SU-DHL-6 (cell line): Measurements from ENCODE around the gene CXXC5.

Experiments
- H2AFZ ChIP-seq: fragments of 200-600 bp; sonication (generic); 2 replicates; pipeline ENCODE4 v1.6.1; 2014; ENCODE audit warnings: low read depth, mild to moderate bottlenecking, moderate library complexity, mixed read lengths, antibody characterized with exemption, low read length; ENCODE audit not compliant: severe bottlenecking
- H3F3A ChIP-seq: fragments of 200-600 bp; shearing (Covaris generic); 2 replicates; pipeline ENCODE4 v1.6.0; 2016; ENCODE audit warnings: antibody characterized with exemption, mild to moderate bottlenecking; ENCODE audit not compliant: insufficient read depth
- H3K27ac ChIP-seq: fragments of 200-600 bp; sonication (generic); 2 replicates; pipeline ENCODE4 v1.5.1; 2016; ENCODE audit warnings: low read depth, mild to moderate bottlenecking, low read length, moderate library complexity, mixed read lengths
- H3K27me3 ChIP-seq: fragments of 200-600 bp; sonication (generic), shearing (Covaris generic); 2 replicates; pipeline ENCODE4 v1.6.0; 2014; ENCODE audit warnings: mild to moderate bottlenecking, low read length
- H3K36me3 ChIP-seq: fragments of 200-600 bp; sonication (generic); 2 replicates; pipeline ENCODE4 v1.6.1; 2014; ENCODE audit warnings: mild to moderate bottlenecking, low read length, mixed read lengths
- H3K4me2 ChIP-seq: fragments of 300-600, 200-600 bp; shearing (Covaris generic), sonication (generic); 2 replicates; pipeline ENCODE4 v1.6.0; 2014; ENCODE audit warnings: low read length, low read depth, mild to moderate bottlenecking; ENCODE audit not compliant: poor library complexity, severe bottlenecking
- H3K4me3 ChIP-seq: fragments of 200-600 bp; sonication (generic); 2 replicates; pipeline ENCODE4 v1.5.1; 2014; ENCODE audit warnings: antibody characterized with exemption, low read length, mild to moderate bottlenecking, mixed read lengths; ENCODE audit not compliant: insufficient read depth, poor library complexity, severe bottlenecking
- H3K79me2 ChIP-seq: fragments of 200-600 bp; sonication (generic); 2 replicates; pipeline ENCODE4 v1.6.1; 2014; ENCODE audit warnings: mild to moderate bottlenecking, low read length, moderate library complexity; ENCODE audit not compliant: insufficient read depth
- H3K9ac ChIP-seq: fragments of 200-600 bp; sonication (generic); 2 replicates; pipeline ENCODE4 v1.7.0; 2014; ENCODE audit warnings: mild to moderate bottlenecking, low read length
- H3K9me2 ChIP-seq: fragments of 200-600 bp; sonication (generic); replicated peaks from 2 replicates; pipeline ENCODE4 v1.6.1; 2014; ENCODE audit warnings: low read length; ENCODE audit not compliant: insufficient read depth
- H3K9me3 ChIP-seq: fragments of 200-600 bp; sonication (generic); 2 replicates; pipeline ENCODE4 v1.6.1; 2014; ENCODE audit warnings: low read length, mixed read lengths; ENCODE audit not compliant: insufficient read depth
- H4K20me1 ChIP-seq: fragments of 200-600 bp; sonication (generic); 2 replicates; pipeline ENCODE4 v1.6.1; 2014; ENCODE audit warnings: low read depth, mild to moderate bottlenecking, antibody characterized with exemption, low read length, moderate library complexity, mixed read lengths
- CTCF ChIP-seq: fragments of 200-600 bp; sonication (generic); IDR thresholded peaks from one replicate; pipeline ENCODE4 v1.5.1; 2017; ENCODE audit warnings: antibody characterized with exemption, mild to moderate bottlenecking, low read length, moderate library complexity; ENCODE audit not compliant: insufficient read depth, poor library complexity, severe bottlenecking
- EZH2phosphoT487 ChIP-seq: fragments of 200-600 bp; sonication (generic), shearing (Covaris generic); conservative IDR thresholded peaks from 2 replicates; pipeline ENCODE4 v1.6.1; 2018; ENCODE audit warnings: mild to moderate bottlenecking, antibody characterized with exemption, low read length, moderate library complexity, mixed read lengths

CXXC5 gene

DNA sequence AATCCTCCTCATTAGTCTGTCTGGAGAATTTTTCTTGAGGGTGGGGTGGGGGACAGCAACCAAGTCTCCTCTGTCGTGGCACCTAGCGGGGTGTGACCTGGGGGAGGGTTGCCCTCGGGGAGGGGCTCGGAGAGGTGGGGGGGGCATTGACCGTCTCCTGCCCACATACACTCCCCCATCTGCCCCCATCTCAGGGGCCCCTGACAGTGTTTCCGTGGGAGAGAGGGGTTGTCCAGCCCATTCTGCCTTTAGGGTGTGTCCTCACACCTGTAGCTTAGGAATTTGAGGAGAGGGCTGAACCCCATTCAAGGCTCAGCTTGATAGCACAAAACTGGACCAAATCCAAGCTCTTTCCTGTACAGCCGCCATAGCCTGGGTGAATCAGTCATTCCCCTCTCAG, 5.9 kb upstream of the CXXC5 start:
- Histone ChIP-seq H3K79me2 (no peaks in the 10 kb centered on the region), H3K9ac (no peak overlapping the region), H3K27ac (no peak overlapping the region), H3F3A (peaks cover 5% of the 10 kb centered on the region), H3K36me3 (no peaks in the 10 kb centered on the region), H3K9me3 (no peaks in the 10 kb centered on the region), H2AFZ (no peak overlapping the region), H3K27me3 (no peaks in the 10 kb centered on the region), H3K4me3 (no peak overlapping the region), H3K4me2 (no peak overlapping the region), H4K20me1 (no peaks in the 10 kb centered on the region), H3K9me2 (no peaks in the 10 kb centered on the region)
- no peak for TF ChIP-seq CTCF
- TF ChIP-seq EZH2phosphoT487 = no peak

DNA sequence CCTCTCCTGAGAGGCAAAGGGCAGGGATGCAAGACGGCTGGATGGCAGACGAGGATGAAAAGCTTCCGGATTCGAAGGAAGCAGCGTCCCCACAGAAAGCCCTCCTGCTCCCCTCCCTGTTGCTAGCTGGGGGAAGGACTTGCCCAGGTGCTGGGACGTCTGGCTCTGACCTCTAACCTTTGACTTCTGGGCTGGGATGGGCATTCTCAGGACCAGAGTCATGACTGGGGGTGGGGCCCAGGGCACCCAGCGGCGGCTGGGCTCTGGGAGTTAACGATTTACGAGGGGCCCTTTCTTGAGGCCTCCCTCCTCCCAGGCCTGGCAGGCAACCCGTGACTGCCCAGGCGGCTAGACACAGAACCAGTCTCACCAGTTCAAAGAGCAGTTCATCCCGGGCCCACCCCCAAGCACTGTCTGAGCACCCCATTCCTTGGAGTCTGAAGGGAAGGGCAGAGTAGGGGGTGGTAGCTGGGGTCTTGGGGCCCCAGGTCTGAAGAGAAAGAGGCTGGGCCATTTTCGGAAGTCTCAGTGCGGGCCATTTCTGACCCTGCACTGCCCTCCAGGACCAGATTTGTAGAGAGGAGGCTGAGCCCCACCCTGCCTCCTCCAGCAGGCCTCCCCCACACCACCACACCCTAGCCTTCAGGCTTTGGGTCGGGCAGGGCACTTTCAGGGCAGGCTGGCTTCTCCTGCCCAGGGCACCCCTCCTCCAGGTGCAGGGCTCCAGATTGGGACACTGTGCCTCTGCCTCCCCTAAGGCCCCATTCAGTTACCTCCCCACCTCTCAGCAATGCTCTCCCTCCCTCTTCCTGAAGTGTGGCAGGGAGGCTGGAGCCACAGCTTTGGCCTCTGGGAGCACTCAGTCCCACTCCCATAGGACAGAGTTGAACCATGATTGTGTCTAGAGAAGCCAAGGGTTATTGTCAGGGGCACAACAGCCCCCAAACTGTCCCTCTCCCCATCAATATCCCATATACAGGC, 5.0 kb upstream of the CXXC5 start:
- H3K27me3 ChIP-seq = no peaks in the 10 kb centered on the region
- no peak overlapping the region for H2AFZ ChIP-seq
- TF ChIP-seq CTCF (no peak), EZH2phosphoT487 (no peak)
- no peak overlapping the region for H3K27ac ChIP-seq
- no peaks in the 10 kb centered on the region for H3K79me2 ChIP-seq
- H3F3A ChIP-seq = no peaks in the 10 kb centered on the region; the same call in 1 of the 2 replicates
- H3K9ac ChIP-seq = no peak overlapping the region
- H4K20me1 ChIP-seq = no peaks in the 10 kb centered on the region
- H3K9me3 ChIP-seq = no peaks in the 10 kb centered on the region
- no peak overlapping the region for H3K4me3 ChIP-seq
- H3K4me2 ChIP-seq = no peak overlapping the region
- H3K36me3 ChIP-seq = no peaks in the 10 kb centered on the region
- no peaks in the 10 kb centered on the region for H3K9me2 ChIP-seq

- Histone ChIP-seq H3K79me2 (peaks cover 8% of the 10 kb centered on the region), H3K9ac (no peak overlapping the region), H3K36me3 (no peaks in the 10 kb centered on the region), H3K9me2 (no peaks in the 10 kb centered on the region), H3K4me2 (no peak overlapping the region), H2AFZ (no peak overlapping the region), H3K27me3 (no peaks in the 10 kb centered on the region), H3K9me3 (no peaks in the 10 kb centered on the region), H3K4me3 (no peak overlapping the region), H3F3A (no peaks in the 10 kb centered on the region), H3K27ac (no peak overlapping the region), H4K20me1 (no peaks in the 10 kb centered on the region)
- no peak for TF ChIP-seq EZH2phosphoT487
- TF ChIP-seq CTCF = no peak
Observed at GRCh38 chr5:139644001-139644456, 4.1 kb upstream of the CXXC5 start.
